ENCODE results near the gene POU4F1.

Gene POU4F1

GRCh38 chr13:78606471-78607408, 3.4 kb upstream of the POU4F1 start:
- DNase-seq: no peak

DNA sequence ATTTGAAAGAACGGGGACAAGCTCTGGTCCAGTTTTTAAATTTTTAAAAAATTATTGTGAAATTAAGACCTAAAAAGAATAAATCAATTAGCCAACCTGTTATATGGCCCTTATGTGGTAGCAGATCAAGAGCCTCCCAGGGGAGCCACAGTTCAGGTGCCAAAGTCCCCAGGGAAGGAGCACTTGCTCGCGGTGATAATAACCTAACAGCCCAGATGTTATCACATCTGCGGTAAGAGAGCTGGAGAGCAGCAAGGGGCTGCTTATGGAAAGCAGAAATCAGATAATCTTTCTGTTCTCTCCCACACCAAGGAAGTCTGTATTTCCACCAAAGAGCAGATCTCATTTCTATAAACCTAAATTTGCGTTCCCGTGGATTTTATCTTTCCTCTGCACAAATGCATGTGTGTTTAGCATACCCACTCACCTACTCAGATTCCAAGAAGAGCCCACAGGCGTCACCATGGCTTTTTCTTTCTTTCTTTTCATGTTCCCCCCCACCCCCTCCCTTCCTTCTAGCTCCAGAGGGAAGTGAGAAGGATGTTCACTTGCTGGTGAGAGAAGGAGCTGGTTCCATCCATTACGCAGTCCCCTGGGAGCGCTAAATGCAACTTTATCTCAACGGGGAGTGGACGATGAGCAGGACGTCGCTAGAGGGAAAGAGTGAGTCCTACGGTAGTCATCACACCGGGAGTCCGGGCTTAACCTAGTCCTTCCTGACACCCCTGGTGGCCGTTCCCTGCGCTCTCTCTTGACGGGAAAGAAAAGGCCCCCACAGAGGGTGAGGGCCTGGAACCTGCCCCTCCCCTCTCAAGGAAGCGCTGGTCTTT, 1.6 kb upstream of the POU4F1 start:
- DNase-seq: no peak

DNA sequence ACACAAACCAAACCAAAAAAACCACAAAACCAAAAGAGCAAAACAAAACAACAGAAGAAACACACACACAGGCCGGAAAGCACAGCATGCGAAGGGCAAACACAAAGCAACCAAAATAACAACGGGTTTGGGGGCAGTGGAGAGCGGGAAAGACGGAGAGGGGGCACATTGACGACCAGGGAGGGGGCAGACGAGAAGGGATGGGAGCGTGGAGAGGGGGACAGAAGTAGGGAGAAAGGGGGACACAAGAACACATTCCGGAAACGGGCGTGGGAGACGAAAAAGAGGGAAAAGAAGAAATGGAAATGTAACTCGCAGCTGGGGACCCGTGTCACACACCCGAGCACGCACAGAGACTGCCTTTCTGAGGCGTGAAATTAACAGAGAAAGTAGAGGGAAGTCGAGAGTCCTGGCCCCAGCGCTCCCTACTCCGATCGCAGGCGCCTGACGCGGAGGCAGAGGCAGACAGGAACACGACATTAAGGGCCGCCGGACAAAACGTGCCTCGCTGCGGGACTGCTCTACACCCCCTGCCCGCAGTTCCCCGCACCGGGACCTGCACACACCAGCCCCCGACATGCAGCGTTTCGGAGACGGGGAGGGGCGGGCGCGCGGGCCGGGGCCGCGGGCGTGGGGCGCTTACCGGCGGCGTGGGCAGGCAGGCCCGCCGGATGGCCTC, 652 bp downstream of the POU4F1 start:
- no peak for DNase-seq

DNA sequence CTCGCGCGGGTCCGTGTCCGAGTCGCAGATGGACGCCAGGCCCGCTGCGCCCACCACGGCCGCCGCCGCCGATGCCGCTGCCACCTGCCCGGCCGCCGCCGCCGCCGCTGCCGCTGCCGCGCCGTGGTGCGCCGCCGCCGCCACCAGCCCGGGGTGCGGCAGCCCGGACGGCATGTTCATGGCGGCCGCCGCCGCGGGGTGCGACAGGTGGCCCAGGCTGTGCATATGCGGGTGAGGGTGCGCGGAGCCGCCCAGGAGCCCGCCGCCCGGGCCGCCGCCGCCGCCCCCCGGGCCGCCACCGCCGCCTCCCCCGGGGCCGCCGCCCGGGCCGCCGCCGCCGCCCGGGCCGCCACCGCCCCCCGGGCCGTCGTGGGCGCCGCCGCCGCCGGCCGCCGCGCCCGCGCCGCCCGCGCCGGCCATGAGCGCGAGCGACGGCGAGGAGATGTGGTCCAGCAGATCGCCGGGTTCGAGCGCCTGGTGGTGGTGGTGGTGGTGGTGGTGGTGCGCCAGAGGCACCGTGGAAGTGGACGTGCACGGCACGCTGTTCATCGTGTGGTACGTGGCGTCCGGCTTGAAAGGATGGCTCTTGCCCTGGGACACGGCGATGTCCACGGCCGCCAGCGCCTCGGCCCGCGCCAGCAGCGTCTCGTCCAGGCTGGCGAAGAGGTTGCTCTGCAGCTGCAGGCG, 1.3 kb downstream of the POU4F1 start:
- no peak for DNase-seq

DNA sequence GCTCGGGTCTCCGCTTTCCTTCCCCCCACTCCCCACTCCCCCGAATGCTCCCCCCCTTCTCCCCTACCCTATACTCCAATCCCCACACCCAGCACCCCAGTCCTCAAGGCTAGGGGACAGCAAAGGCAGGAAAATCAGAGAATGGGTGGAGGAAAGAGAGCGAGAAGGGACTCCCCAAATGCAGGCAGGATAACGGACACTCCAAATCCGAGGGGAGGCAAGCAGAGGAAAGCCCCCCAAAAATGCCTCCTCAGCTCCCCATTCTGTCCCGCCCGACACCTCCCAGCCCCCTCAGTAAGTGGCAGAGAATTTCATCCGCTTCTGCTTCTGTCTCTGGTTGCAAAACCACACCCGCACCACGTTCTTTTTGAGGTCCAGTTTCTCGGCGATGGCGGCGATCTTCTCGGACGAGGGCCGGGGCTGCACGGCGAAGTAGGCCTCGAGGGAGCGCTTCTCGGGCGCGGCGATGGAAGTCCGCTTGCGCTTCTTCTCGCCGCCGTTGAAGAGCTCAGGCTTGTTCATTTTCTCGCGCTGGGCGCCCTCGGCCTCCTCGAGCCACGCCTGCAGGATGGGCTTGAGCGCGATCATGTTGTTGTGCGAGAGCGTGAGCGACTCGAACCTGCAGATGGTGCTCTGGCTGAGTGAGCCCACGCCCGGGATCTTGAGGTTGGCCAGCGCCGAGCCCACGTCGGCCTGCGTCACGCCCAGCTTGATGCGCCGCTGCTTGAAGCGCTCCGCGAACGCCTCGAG, 2.1 kb downstream of the POU4F1 start:
- no peak for DNase-seq

DNA sequence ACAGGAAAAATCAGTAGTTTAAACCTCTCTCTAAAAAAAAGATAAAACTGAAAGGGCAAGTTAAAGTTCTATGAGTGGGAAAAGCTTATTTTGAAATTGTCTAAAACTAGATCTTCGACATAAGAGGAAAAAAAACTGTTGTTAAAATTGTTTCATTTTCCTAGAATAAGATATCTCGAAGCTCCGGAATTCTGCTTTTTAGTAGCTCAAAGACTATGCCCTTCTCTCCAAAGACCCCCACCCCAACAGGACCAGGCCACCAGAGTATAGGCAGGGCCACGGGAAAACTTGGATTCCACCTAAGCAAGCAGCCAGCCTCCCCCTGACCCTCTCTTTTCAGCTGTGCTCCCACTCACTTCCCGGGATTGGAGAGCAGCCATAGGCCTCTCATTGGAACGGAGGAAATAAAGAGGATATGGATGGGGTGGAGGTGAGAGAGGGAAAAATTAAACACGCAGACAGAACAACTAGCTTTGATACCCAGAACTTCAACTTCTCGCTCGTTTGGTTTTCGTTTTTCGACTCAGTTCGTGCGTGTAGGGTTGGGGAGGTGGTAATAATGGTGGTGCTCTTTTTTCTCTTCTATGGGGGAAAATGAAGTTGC, 3.0 kb downstream of the POU4F1 start:
- no peak for DNase-seq

- DNase-seq: no peak
Observed at GRCh38 chr13:78599645-78600279, 3.6 kb downstream of the POU4F1 start.

GRCh38 chr13:78598966-78599644, 4.2 kb downstream of the POU4F1 start:
- DNase-seq: no peak

DNA sequence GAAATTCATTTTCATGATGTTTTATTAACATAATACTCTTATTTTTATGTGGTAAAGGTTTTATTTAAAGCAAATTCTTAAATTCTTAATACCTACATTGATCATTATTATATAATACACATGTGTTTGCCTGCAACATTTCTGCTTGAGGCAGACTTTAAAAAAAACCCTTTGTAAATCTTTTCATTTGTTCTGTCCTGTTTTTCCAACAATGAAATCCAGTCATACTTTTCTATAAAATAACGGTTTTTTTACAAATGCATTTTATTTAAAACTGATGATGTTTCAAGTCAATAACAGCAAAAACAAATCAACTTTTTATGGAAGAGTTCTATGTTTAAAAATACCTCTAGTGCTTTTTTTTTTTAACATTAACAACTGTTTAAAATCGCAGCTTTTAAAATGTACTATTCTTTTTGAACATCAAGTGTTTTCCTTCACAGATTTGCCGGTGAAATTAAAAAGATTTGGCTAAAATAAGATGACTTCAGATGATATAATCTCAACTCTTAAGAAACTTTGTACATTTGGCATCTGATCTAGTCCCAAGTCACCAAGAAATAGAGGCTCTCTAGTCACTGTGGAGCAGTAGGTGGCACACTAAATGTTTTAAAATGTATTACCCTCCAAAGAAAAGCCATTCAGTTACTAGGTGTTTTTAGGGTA, 5.1 kb downstream of the POU4F1 start:
- no peak for DNase-seq

DNA sequence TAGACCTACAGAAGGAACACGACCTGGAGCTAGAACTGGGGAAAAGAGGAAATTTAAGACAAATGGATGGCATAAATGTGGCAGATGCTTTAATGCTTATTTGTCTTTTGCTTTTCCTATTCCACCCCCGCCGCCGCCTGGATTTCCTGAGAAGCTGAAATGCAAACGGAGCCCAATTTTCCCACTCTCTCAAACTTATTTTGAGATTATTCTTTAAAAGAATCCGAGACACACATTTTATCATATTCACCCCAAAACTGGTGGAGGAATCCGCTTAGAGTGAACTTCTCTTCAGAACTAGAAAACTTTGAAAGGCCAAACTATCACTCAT, 5.8 kb downstream of the POU4F1 start:
- no peak for DNase-seq

GRCh38 chr13:78596736-78597601, 6.4 kb downstream of the POU4F1 start:
- DNase-seq: no peak

DNA sequence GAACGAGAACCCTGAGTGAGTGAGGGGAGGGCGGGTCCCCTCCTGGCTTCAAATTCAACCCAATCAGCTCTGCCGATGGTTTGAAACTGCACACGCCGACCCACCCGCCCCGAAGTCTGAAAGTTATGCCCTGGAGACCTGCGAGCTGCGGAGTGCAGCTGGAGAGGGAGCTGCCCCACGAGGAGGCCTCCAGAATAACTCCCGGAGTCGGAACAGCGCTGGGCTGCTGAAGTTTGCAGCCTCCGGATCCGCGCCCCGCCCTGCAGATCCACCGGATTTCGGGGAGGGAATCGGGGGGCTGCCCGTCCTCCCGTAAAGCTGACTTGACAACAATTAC, 7.0 kb downstream of the POU4F1 start:
- DNase-seq: no peak

GRCh38 chr13:78595495-78596398, 7.6 kb downstream of the POU4F1 start:
- DNase-seq: no peak

GRCh38 chr13:78594456-78594975, 8.8 kb downstream of the POU4F1 start:
- DNase-seq: no peak

DNA sequence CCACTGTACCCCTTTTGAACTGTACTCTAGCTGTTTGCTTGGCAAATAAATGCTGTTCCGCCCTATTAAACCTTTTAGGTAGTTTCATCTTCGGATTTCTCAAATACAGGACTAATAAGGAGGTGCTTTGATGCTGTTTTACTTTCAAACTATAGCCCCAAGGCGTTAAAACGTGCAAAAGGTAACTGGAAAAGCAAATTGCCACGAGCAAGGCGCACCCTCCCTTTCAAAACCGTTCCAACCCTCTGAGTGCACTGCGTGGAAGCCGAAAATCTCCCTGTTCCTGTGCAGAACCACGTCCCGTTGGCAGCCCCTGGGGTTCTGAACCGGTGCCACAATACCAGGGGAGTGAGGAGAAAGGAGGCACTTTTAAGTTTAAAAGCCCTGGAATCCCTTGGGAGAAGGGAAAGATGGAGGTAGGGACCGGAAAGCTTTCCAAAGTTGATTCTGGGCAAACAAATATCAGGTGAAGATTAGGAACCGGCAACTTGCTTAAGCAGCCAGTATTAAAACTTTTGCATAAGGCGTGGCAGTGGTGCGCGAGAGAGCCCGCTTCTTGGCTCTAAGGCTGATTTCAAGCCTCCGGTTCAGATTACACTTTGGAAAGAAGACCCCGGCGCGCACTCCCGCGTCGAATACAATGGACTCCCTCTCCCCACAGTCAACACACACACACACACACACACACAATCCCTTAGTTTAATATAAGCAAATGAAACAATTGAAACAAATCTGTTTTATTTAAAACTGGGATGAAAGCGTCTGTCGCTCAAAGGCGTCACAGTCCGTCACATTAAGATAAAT, 9.5 kb downstream of the POU4F1 start:
- DNase-seq: no peak

DNA sequence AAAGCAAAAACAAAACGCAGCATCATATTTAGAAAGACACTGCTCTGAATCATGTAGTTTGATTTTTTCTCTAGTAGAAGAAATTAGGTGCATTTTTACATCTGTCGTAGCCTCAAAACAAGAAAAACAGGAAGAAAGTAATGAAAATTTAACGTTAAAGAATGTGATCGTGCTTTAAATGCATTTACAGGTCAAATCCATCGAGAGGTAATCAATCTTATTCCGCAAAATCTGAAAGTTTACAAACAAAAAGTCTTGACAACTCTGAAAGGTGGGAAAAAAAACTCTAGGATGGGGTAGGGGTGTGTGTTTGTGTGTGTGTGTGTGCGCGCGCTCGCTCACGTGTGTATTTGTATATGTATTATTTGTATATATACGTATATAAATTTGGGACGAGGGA, 10.2 kb downstream of the POU4F1 start:
- no peak for DNase-seq

GRCh38 chr13:78592584-78592983, 10.8 kb downstream of the POU4F1 start:
- no peak for DNase-seq
